HTR-8/SVneo (cell line): ENCODE measurements around the gene AGK.
"Not testable (repeated sequence)": the region's sequence is repeated elsewhere in the genome, so short reads cannot be mapped to it uniquely, and the experiment has no call there.

Experiments
- DNase-seq: peaks from one replicate; pipeline ENCODE4 v3.0.0; 2011; ENCODE audit warnings: low spot score, mixed read lengths; ENCODE audit not compliant: insufficient read length
- FAIRE-seq: peaks from 2 replicates; lab custom pipeline; 2011; peaks lifted over from hg19 to GRCh38; lab: Jason Lieb, UNC

AGK gene

GRCh38 chr7:141668853-141669252, 117.6 kb downstream of the AGK start:
- DNase-seq, result no peak
- FAIRE-seq, result no peak

GRCh38 chr7:141671705-141672496, 120.7 kb downstream of the AGK start:
- DNase-seq (no peak), FAIRE-seq (no peak)

GRCh38 chr7:141673346-141673745, 122.1 kb downstream of the AGK start:
- no peak for DNase-seq
- no peak for FAIRE-seq

- no peak for DNase-seq
- no peak for FAIRE-seq
These were observed 123.0 kb downstream of the AGK start for GRCh38 chr7:141674171-141674671.

GRCh38 chr7:141674702-141675101, 123.5 kb downstream of the AGK start:
- DNase-seq, result no peak
- no peak for FAIRE-seq

GRCh38 chr7:141675436-141676215, 124.4 kb downstream of the AGK start:
- DNase-seq (no peak), FAIRE-seq (no peak)

GRCh38 chr7:141676618-141677017, 125.4 kb downstream of the AGK start:
- FAIRE-seq (no peak), DNase-seq (no peak)

- FAIRE-seq (no peak), DNase-seq (no peak)
These were observed 127.8 kb downstream of the AGK start for GRCh38 chr7:141679014-141679413.

GRCh38 chr7:141685285-141686023, 134.2 kb downstream of the AGK start:
- DNase-seq (no peak), FAIRE-seq (no peak)

GRCh38 chr7:141686074-141686473, 134.9 kb downstream of the AGK start:
- FAIRE-seq, result no peak
- DNase-seq, result no peak

GRCh38 chr7:141686670-141687069, 135.5 kb downstream of the AGK start:
- FAIRE-seq, result no peak
- no peak for DNase-seq

- FAIRE-seq (no peak), DNase-seq (no peak)
These were observed 136.8 kb downstream of the AGK start for GRCh38 chr7:141688043-141688442.

GRCh38 chr7:141689072-141689825, 138.0 kb downstream of the AGK start:
- FAIRE-seq, DNase-seq: not testable (repeated sequence)

GRCh38 chr7:141691540-141691939, 140.3 kb downstream of the AGK start:
- no peak for DNase-seq
- no peak for FAIRE-seq

- DNase-seq (no peak), FAIRE-seq (no peak)
These were observed 140.8 kb downstream of the AGK start for GRCh38 chr7:141691961-141692360.

- FAIRE-seq (no peak), DNase-seq (no peak)
These were observed 141.9 kb downstream of the AGK start for GRCh38 chr7:141693082-141693481.

GRCh38 chr7:141695803-141696289, 144.6 kb downstream of the AGK start:
- FAIRE-seq, result no peak
- no peak for DNase-seq

GRCh38 chr7:141696348-141696747, 145.1 kb downstream of the AGK start:
- FAIRE-seq (no peak), DNase-seq (no peak)

- DNase-seq (no peak), FAIRE-seq (no peak)
These were observed 146.1 kb downstream of the AGK start for GRCh38 chr7:141697211-141697871.
